ENCODE measurements around the gene KCTD18.

KCTD18 gene

DNA sequence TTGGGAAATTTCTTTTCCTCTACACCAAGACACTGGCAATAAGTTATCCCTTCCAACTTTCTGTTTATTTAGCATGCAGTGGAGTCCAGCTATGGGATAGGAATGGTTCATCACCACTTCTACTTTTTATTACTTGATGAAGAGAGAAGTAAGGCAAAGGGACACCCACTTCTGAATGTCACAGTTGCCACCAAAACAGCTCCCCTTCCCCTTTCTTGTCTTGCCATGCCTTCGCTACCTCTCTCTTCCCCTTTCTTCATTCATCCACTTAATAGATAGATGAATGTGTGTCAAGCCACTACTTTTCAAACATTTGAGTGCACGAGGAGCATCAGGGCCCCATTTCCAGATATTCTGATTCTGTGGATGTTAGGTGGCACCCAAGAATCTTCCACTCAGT lies 59.6 kb downstream of the KCTD18 start:
- H3K27ac ChIP-seq = no peak overlapping the region
- TF ChIP-seq, protein P1, sequence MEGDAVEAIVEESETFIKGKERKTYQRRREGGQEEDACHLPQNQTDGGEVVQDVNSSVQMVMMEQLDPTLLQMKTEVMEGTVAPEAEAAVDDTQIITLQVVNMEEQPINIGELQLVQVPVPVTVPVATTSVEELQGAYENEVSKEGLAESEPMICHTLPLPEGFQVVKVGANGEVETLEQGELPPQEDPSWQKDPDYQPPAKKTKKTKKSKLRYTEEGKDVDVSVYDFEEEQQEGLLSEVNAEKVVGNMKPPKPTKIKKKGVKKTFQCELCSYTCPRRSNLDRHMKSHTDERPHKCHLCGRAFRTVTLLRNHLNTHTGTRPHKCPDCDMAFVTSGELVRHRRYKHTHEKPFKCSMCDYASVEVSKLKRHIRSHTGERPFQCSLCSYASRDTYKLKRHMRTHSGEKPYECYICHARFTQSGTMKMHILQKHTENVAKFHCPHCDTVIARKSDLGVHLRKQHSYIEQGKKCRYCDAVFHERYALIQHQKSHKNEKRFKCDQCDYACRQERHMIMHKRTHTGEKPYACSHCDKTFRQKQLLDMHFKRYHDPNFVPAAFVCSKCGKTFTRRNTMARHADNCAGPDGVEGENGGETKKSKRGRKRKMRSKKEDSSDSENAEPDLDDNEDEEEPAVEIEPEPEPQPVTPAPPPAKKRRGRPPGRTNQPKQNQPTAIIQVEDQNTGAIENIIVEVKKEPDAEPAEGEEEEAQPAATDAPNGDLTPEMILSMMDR (IDR thresholded peaks at IDR 0.05) = no peak
- TF ChIP-seq ZFX (IDR thresholded peaks at IDR 0.05; ENCODE audit: borderline replicate concordance) = no peak

DNA sequence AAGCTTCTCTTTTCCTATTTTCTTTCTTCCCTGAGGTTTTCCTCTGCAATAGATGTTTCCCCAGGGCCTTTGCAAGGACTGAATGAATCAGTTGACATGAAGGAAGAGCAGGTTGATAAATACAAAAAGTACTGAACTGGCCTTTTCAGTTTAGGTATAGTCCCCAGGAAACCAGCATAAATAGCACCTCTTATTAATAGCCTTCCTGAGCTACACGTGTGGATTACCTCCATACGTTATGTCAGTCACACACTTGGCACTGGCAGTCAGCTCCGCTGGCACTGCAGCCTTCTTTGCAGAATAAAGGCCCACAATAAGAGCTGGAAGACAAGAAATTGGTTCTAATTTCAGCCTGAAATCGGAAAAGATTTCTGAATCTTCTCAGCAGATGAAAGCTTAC lies 60.7 kb downstream of the KCTD18 start:
- H3K27ac ChIP-seq = no peak overlapping the region
- no peak for TF ChIP-seq ZFX (IDR thresholded peaks at IDR 0.05; ENCODE audit: borderline replicate concordance)
- TF ChIP-seq, protein P1 (IDR thresholded peaks at IDR 0.05) = no peak

DNA sequence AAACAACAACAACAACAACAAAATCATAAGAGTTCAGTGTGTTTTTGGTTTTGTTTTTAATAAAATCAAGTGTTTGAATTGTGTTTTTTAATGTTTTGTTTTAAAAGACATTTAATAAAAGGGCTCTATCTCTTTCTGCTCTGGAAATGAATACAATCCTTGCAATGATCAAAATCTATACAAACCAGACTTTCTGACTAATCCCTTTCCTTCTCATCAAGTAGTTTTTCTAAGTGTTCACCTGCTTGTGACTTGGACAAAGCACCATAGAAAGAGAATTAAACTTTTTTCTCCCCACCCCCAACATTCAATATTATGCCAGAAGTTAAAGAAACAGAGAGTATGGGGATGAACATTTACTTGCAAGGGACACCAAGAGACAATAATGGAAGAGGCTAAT lies 61.4 kb downstream of the KCTD18 start:
- H3K27ac ChIP-seq = no peak overlapping the region
- TF ChIP-seq, protein P1 (IDR thresholded peaks at IDR 0.05) = no peak
- TF ChIP-seq ZFX (IDR thresholded peaks at IDR 0.05; ENCODE audit: borderline replicate concordance) = no peak

DNA sequence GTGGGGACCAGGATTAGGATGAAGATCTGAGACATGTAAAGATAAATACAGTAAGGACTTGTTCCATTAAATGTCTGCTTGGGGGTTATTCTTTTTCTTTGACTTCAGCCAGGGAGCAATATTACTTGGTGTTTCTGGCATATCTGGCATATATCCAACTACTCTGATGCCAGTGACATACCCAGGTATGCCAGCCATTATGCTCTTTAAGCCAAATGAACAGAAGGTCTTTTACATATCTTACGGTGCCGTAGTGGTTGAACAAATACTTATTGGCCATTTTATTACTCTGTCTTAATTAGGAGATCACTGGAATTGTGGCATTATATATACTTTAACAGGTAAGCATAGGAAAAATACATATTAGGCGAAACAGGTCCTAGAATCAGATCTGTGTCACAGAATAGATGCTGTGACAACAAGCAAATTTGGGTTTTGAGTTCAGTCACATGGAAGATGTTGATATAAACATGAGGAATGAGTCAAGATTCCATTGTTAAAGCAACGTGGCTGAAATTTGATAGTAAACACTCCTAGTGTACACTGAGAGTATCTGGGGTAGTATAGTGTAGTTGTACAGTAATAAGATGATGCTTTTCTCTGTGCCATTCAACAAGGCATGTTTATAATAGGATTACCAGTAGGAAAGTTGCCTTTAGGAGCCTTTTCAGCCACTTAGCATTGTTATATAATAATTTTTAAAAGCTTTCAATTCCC lies 62.6 kb downstream of the KCTD18 start:
- H3K27ac ChIP-seq = no peak overlapping the region
- TF ChIP-seq ZFX (IDR thresholded peaks at IDR 0.05; ENCODE audit: borderline replicate concordance) = no peak
- TF ChIP-seq, protein P1 (IDR thresholded peaks at IDR 0.05) = no peak

DNA sequence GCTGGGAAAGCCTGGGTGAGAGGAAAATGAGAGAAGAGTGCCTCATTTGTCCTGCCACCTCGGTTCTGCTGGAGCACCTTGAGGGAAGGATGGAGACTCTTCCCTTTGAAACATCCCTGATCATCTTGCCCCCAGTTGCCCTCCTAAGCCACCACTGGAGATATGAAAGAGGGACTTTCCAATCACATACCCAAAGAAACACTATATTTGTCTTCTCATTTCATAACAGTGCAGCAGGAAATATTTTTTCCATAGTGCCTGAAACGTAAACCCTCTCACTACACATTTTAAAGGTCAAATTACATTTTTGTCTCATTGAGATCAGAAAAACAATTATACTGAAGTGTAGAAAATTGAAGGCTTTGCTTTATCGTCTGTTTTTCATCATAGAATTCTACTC lies 63.3 kb downstream of the KCTD18 start:
- H3K27ac ChIP-seq = no peak overlapping the region
- no peak for TF ChIP-seq ZFX (IDR thresholded peaks at IDR 0.05; ENCODE audit: borderline replicate concordance)
- TF ChIP-seq, protein P1 (IDR thresholded peaks at IDR 0.05) = no peak

DNA sequence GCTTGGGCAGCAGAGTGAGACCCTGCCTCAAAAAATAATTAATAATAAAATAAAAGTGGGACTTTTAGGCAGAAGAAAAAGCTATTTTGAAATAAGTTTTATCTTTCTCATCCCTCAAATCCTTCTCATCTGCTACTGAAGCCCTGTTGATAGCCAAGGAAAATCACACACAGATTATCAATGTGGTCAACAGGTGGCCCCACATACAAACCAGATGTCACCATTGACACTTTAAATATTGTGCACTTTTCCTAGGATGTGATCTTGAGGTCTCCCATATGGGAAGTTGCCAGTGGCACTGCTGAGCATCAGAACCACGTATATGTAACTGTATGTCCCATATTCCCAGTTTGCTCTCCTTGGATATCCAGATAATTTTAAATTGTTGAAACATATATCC lies 64.6 kb downstream of the KCTD18 start:
- TF ChIP-seq, protein P1 (IDR thresholded peaks at IDR 0.05) = no peak
- no peak for TF ChIP-seq ZFX (IDR thresholded peaks at IDR 0.05; ENCODE audit: borderline replicate concordance)
- H3K27ac ChIP-seq = no peak overlapping the region

DNA sequence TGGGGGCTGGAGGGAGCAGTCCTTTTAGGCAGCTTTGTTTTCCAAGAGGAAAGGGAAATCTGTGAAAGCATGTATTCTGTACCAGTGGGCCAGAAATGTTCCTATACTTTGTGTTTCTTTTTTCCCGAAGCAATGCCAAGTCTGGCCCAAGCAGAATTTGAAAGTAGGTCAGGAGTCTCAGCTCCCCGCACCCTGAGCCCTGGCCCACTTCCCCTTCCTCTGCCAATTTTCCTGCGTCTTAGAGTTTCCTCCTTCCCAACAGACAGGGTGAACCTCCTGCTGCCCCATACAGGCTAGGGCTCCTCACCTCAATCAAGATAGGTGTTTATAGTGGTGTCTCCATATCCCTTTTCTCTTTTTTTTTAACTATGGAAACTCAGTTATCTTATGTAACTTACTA lies 65.3 kb downstream of the KCTD18 start:
- TF ChIP-seq, protein P1 (IDR thresholded peaks at IDR 0.05) = no peak
- no peak for TF ChIP-seq ZFX (IDR thresholded peaks at IDR 0.05; ENCODE audit: borderline replicate concordance)
- no peak overlapping the region for H3K27ac ChIP-seq

Measured in 22Rv1 (cell line).